Colon (tissue), 2 donors: ENCODE results near the gene GSX2.
"Not testable (repeated sequence)": the region's sequence is repeated elsewhere in the genome, so short reads cannot be mapped to it uniquely, and the experiment has no call there.

ENCODE experiments used
- FAIRE-seq: peaks from 2 replicates; lab custom pipeline; 2012; peaks lifted over from hg19 to GRCh38; lab: Jason Lieb, UNC
- donor health status: control.
- donor health status: control.

The GSX2 gene

GRCh38 chr4:54103190-54103574 is 3.2 kb downstream of the GSX2 start:
- no peak for FAIRE-seq

GRCh38 chr4:54104907-54105306 is 4.9 kb downstream of the GSX2 start:
- no peak for FAIRE-seq

- FAIRE-seq = no peak
Observed at GRCh38 chr4:54107951-54108748, 8.2 kb downstream of the GSX2 start.

GRCh38 chr4:54109241-54110018 is 9.5 kb downstream of the GSX2 start:
- no peak for FAIRE-seq

GRCh38 chr4:54110019-54110416 is 10.1 kb downstream of the GSX2 start:
- no peak for FAIRE-seq

GRCh38 chr4:54113206-54113605 is 13.2 kb downstream of the GSX2 start:
- FAIRE-seq = not testable (repeated sequence)

- not testable (repeated sequence) for FAIRE-seq
Observed at GRCh38 chr4:54116246-54116645, 16.3 kb downstream of the GSX2 start.

- no peak for FAIRE-seq
Observed at GRCh38 chr4:54118850-54119589, 19.1 kb downstream of the GSX2 start.

GRCh38 chr4:54120518-54120917 is 20.6 kb downstream of the GSX2 start:
- FAIRE-seq = peak; percentile 5

GRCh38 chr4:54127660-54128059 is 27.7 kb downstream of the GSX2 start:
- no peak for FAIRE-seq

- not testable (repeated sequence) for FAIRE-seq
Observed at GRCh38 chr4:54128694-54129093, 28.7 kb downstream of the GSX2 start.

- FAIRE-seq = no peak
Observed at GRCh38 chr4:54139332-54139731, 39.4 kb downstream of the GSX2 start.

- no peak for FAIRE-seq
Observed at GRCh38 chr4:54140287-54140686, 40.3 kb downstream of the GSX2 start.

GRCh38 chr4:54144199-54144598 is 44.2 kb downstream of the GSX2 start:
- no peak for FAIRE-seq

GRCh38 chr4:54144661-54145171 is 44.8 kb downstream of the GSX2 start:
- no peak for FAIRE-seq

- no peak for FAIRE-seq
Observed at GRCh38 chr4:54146139-54146538, 46.2 kb downstream of the GSX2 start.

- no peak for FAIRE-seq
Observed at GRCh38 chr4:54149323-54149722, 49.4 kb downstream of the GSX2 start.
